ENCODE results near the gene ARSB.

ARSB gene

GRCh38 chr5:78835176-78835575 lies 149.9 kb downstream of the ARSB start:
- Histone ChIP-seq H3K9me3 (replicated peaks in 1 of 2; ENCODE audit: control insufficient read depth in 2 of 2, insufficient read depth in 1 of 2, low read depth in 1 of 2, low read length in 2 of 2) (peaks cover 0 to 1% of the 10 kb centered on the region in 2 donors), H3K23ac (ENCODE audit: low read depth, low read length, poor library complexity) (no peak overlapping the region), H3K14ac (ENCODE audit: low read length) (no peak overlapping the region), H3K9ac (ENCODE audit: low read depth, low read length, poor library complexity) (no peak overlapping the region), H2AFZ (ENCODE audit: low read length) (no peak overlapping the region), H2BK5ac (ENCODE audit: low read length) (no peak overlapping the region), H3K27ac (replicated peaks; ENCODE audit: low read length) (no peak overlapping the region), H3K79me1 (ENCODE audit: low read depth, low read length) (no peaks in the 10 kb centered on the region), H3K4me1 (ENCODE audit: control insufficient read depth in 2 of 2, insufficient read depth in 1 of 2, low read depth in 1 of 2, low read length in 2 of 2) (peaks cover 2% of the 10 kb centered on the region in 2 donors), H2BK120ac (ENCODE audit: low read depth, low read length) (no peak overlapping the region), H3K4me2 (ENCODE audit: insufficient read depth, low read length, poor library complexity, severe bottlenecking) (no peak overlapping the region), H3K4ac (ENCODE audit: low read length) (no peak overlapping the region), H4K8ac (ENCODE audit: low read depth, low read length) (no peak overlapping the region), H2BK12ac (ENCODE audit: low read length) (no peak overlapping the region), H3K36me3 (replicated peaks in 1 of 2; ENCODE audit: control insufficient read depth in 2 of 2, insufficient read depth in 2 of 2, low read length in 2 of 2) (no peaks in the 10 kb centered on the region), H2BK15ac (ENCODE audit: low read length) (no peak overlapping the region), H3K4me3 (ENCODE audit: low read length in 2 of 2) (no peak overlapping the region), H2AK5ac (ENCODE audit: low read depth, low read length) (no peak overlapping the region), H4K91ac (ENCODE audit: low read depth, low read length, poor library complexity) (no peak overlapping the region), H3K18ac (ENCODE audit: low read length) (no peak overlapping the region), H3K27me3 (ENCODE audit: control insufficient read depth in 3 of 3, insufficient read depth in 3 of 3, low read depth in 1 of 3, low read length in 3 of 3) (no peaks in the 10 kb centered on the region)
- no CpG with 5 or more reads among the region's 9 CpGs for WGBS, 2 donors (ENCODE audit: extremely low coverage in 2 of 2, insufficient read length in 2 of 2, insufficient replicate concordance in 1 of 2)
- DNase-seq (ENCODE audit: low spot score): no peak

GRCh38 chr5:78833284-78833683 lies 151.8 kb downstream of the ARSB start:
- no peak overlapping the region for H4K91ac ChIP-seq (ENCODE audit: low read depth, low read length, poor library complexity)
- no peak overlapping the region for H2BK15ac ChIP-seq (ENCODE audit: low read length)
- H2BK12ac ChIP-seq (ENCODE audit: low read length): no peak overlapping the region
- H3K36me3 ChIP-seq (replicated peaks in 1 of 2; ENCODE audit: control insufficient read depth in 2 of 2, insufficient read depth in 2 of 2, low read length in 2 of 2): no peaks in the 10 kb centered on the region
- H3K79me1 ChIP-seq (ENCODE audit: low read depth, low read length): no peaks in the 10 kb centered on the region
- no peak overlapping the region for H2AK5ac ChIP-seq (ENCODE audit: low read depth, low read length)
- no peaks in the 10 kb centered on the region for H3K27me3 ChIP-seq (ENCODE audit: control insufficient read depth in 3 of 3, insufficient read depth in 3 of 3, low read depth in 1 of 3, low read length in 3 of 3)
- H3K18ac ChIP-seq (ENCODE audit: low read length): no peak overlapping the region
- no peak overlapping the region for H3K9ac ChIP-seq (ENCODE audit: low read depth, low read length, poor library complexity)
- peak overlapping the region; percentile 1 for H2AFZ ChIP-seq (ENCODE audit: low read length)
- no CpG with 5 or more reads among the region's 3 CpGs for WGBS, 2 donors (ENCODE audit: extremely low coverage in 2 of 2, insufficient read length in 2 of 2, insufficient replicate concordance in 1 of 2)
- H3K23ac ChIP-seq (ENCODE audit: low read depth, low read length, poor library complexity): no peak overlapping the region
- no peak for DNase-seq (ENCODE audit: low spot score)
- no peak overlapping the region for H2BK5ac ChIP-seq (ENCODE audit: low read length)
- no peak overlapping the region for H4K8ac ChIP-seq (ENCODE audit: low read depth, low read length)
- no peak overlapping the region for H2BK120ac ChIP-seq (ENCODE audit: low read depth, low read length)
- H3K14ac ChIP-seq (ENCODE audit: low read length): no peak overlapping the region
- no peak overlapping the region for H3K27ac ChIP-seq (replicated peaks; ENCODE audit: low read length)
- H3K4me3 ChIP-seq (ENCODE audit: low read length in 2 of 2): no peak overlapping the region
- H3K9me3 ChIP-seq (replicated peaks in 1 of 2; ENCODE audit: control insufficient read depth in 2 of 2, insufficient read depth in 1 of 2, low read depth in 1 of 2, low read length in 2 of 2): peaks cover 0 to 1% of the 10 kb centered on the region in 2 donors
- no peak overlapping the region for H3K4ac ChIP-seq (ENCODE audit: low read length)
- peaks cover 2% of the 10 kb centered on the region in 2 donors for H3K4me1 ChIP-seq (ENCODE audit: control insufficient read depth in 2 of 2, insufficient read depth in 1 of 2, low read depth in 1 of 2, low read length in 2 of 2)
- H3K4me2 ChIP-seq (ENCODE audit: insufficient read depth, low read length, poor library complexity, severe bottlenecking): no peak overlapping the region

- H3K9ac ChIP-seq (ENCODE audit: low read depth, low read length, poor library complexity): no peak overlapping the region
- no peak overlapping the region for H2AK5ac ChIP-seq (ENCODE audit: low read depth, low read length)
- H4K91ac ChIP-seq (ENCODE audit: low read depth, low read length, poor library complexity): no peak overlapping the region
- no peak overlapping the region for H3K18ac ChIP-seq (ENCODE audit: low read length)
- H2AFZ ChIP-seq (ENCODE audit: low read length): no peak overlapping the region
- no peak overlapping the region for H3K4me2 ChIP-seq (ENCODE audit: insufficient read depth, low read length, poor library complexity, severe bottlenecking)
- WGBS, 2 donors (ENCODE audit: extremely low coverage in 2 of 2, insufficient read length in 2 of 2, insufficient replicate concordance in 1 of 2): no CpG with 5 or more reads among the region's 8 CpGs
- H3K4me1 ChIP-seq (ENCODE audit: control insufficient read depth in 2 of 2, insufficient read depth in 1 of 2, low read depth in 1 of 2, low read length in 2 of 2): peaks cover 2% of the 10 kb centered on the region in 2 donors
- no peak overlapping the region for H2BK120ac ChIP-seq (ENCODE audit: low read depth, low read length)
- H3K9me3 ChIP-seq (replicated peaks in 1 of 2; ENCODE audit: control insufficient read depth in 2 of 2, insufficient read depth in 1 of 2, low read depth in 1 of 2, low read length in 2 of 2): no peaks in the 10 kb centered on the region
- no peaks in the 10 kb centered on the region for H3K36me3 ChIP-seq (replicated peaks in 1 of 2; ENCODE audit: control insufficient read depth in 2 of 2, insufficient read depth in 2 of 2, low read length in 2 of 2)
- H2BK5ac ChIP-seq (ENCODE audit: low read length): no peak overlapping the region
- H4K8ac ChIP-seq (ENCODE audit: low read depth, low read length): no peak overlapping the region
- H3K14ac ChIP-seq (ENCODE audit: low read length): no peak overlapping the region
- H3K79me1 ChIP-seq (ENCODE audit: low read depth, low read length): no peaks in the 10 kb centered on the region
- no peak overlapping the region for H2BK15ac ChIP-seq (ENCODE audit: low read length)
- DNase-seq (ENCODE audit: low spot score): no peak
- no peak overlapping the region for H3K27ac ChIP-seq (replicated peaks; ENCODE audit: low read length)
- no peaks in the 10 kb centered on the region for H3K27me3 ChIP-seq (ENCODE audit: control insufficient read depth in 3 of 3, insufficient read depth in 3 of 3, low read depth in 1 of 3, low read length in 3 of 3)
- no peak overlapping the region for H3K4me3 ChIP-seq (ENCODE audit: low read length in 2 of 2)
- no peak overlapping the region for H2BK12ac ChIP-seq (ENCODE audit: low read length)
- H3K23ac ChIP-seq (ENCODE audit: low read depth, low read length, poor library complexity): no peak overlapping the region
- H3K4ac ChIP-seq (ENCODE audit: low read length): no peak overlapping the region
Measured at GRCh38 chr5:78830528-78831046, 154.5 kb downstream of the ARSB start.

- H2AFZ ChIP-seq (ENCODE audit: low read length): no peak overlapping the region
- H3K4me3 ChIP-seq (ENCODE audit: low read length in 2 of 2): no peak overlapping the region
- H3K4ac ChIP-seq (ENCODE audit: low read length): no peak overlapping the region
- no peak overlapping the region for H3K23ac ChIP-seq (ENCODE audit: low read depth, low read length, poor library complexity)
- H3K79me1 ChIP-seq (ENCODE audit: low read depth, low read length): no peaks in the 10 kb centered on the region
- peaks cover 2% of the 10 kb centered on the region in 2 donors for H3K4me1 ChIP-seq (ENCODE audit: control insufficient read depth in 2 of 2, insufficient read depth in 1 of 2, low read depth in 1 of 2, low read length in 2 of 2)
- no peak overlapping the region for H3K9ac ChIP-seq (ENCODE audit: low read depth, low read length, poor library complexity)
- WGBS, 2 donors (ENCODE audit: extremely low coverage in 2 of 2, insufficient read length in 2 of 2, insufficient replicate concordance in 1 of 2): no CpG with 5 or more reads among the region's 6 CpGs
- no peak overlapping the region for H3K27ac ChIP-seq (replicated peaks; ENCODE audit: low read length)
- H3K18ac ChIP-seq (ENCODE audit: low read length): no peak overlapping the region
- no peak overlapping the region for H2AK5ac ChIP-seq (ENCODE audit: low read depth, low read length)
- H3K27me3 ChIP-seq (ENCODE audit: control insufficient read depth in 3 of 3, insufficient read depth in 3 of 3, low read depth in 1 of 3, low read length in 3 of 3): no peaks in the 10 kb centered on the region
- no peaks in the 10 kb centered on the region for H3K36me3 ChIP-seq (replicated peaks in 1 of 2; ENCODE audit: control insufficient read depth in 2 of 2, insufficient read depth in 2 of 2, low read length in 2 of 2)
- no peak overlapping the region for H4K8ac ChIP-seq (ENCODE audit: low read depth, low read length)
- no peak for DNase-seq (ENCODE audit: low spot score)
- H2BK12ac ChIP-seq (ENCODE audit: low read length): no peak overlapping the region
- H3K14ac ChIP-seq (ENCODE audit: low read length): no peak overlapping the region
- H2BK5ac ChIP-seq (ENCODE audit: low read length): no peak overlapping the region
- H4K91ac ChIP-seq (ENCODE audit: low read depth, low read length, poor library complexity): no peak overlapping the region
- H3K9me3 ChIP-seq (replicated peaks in 1 of 2; ENCODE audit: control insufficient read depth in 2 of 2, insufficient read depth in 1 of 2, low read depth in 1 of 2, low read length in 2 of 2): no peaks in the 10 kb centered on the region
- H3K4me2 ChIP-seq (ENCODE audit: insufficient read depth, low read length, poor library complexity, severe bottlenecking): no peak overlapping the region
- no peak overlapping the region for H2BK120ac ChIP-seq (ENCODE audit: low read depth, low read length)
- no peak overlapping the region for H2BK15ac ChIP-seq (ENCODE audit: low read length)
Measured at GRCh38 chr5:78829811-78830527, 155.1 kb downstream of the ARSB start.
